Breast epithelium (tissue), 3 donors: ENCODE measurements around the gene TAP1.
A peak's percentile ranks its signal among the peaks of the same experiment; 100 is the strongest.

Source experiments
- POLR2A ChIP-seq: fragments of 450-650 bp; IDR thresholded peaks from one replicate; pipeline ENCODE4 v1.6.1; 2016; ENCODE audit warnings: antibody characterized with exemption, mild to moderate bottlenecking, moderate library complexity
- POLR2AphosphoS5 ChIP-seq, 3 donors: sonication (generic); formaldehyde crosslinking; IDR thresholded peaks; one replicate each; pipeline ENCODE4 v1.6.1; 2017; ENCODE audit warnings: antibody characterized with exemption in 3 of 3
- TF ChIP-seq, protein P1 (sequence below), 3 donors: fragments of 450-650 bp; IDR thresholded peaks; one replicate each; pipeline ENCODE4 v1.5.1; 2016 to 2017; ENCODE audit warnings: antibody characterized with exemption in 3 of 3, mild to moderate bottlenecking in 3 of 3, moderate library complexity in 3 of 3

DNA sequence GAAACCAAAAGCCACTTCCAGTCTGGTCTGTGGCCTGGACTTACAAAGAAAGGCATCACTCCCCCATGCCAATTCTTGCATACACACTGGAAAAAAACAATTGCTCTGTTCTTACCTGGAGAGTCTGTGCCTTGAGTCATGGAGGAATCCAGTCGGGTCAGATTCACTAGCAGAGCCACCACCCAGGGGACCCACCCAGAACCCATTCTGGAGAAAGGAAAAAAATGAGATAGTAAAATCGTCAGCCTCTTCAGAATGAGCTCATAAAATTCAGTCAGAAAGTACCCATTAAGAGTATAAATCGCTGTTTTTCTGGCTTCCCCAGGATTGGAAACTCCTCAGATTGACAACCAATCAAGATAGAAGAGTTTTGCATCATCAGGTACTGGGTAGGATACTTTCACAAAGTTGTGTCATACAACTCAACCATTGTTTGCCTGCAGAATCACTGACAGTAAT lies 36.7 kb downstream of the TAP1 start, which contains the start of gene HLA-DOB:
- TF ChIP-seq, protein P1, sequence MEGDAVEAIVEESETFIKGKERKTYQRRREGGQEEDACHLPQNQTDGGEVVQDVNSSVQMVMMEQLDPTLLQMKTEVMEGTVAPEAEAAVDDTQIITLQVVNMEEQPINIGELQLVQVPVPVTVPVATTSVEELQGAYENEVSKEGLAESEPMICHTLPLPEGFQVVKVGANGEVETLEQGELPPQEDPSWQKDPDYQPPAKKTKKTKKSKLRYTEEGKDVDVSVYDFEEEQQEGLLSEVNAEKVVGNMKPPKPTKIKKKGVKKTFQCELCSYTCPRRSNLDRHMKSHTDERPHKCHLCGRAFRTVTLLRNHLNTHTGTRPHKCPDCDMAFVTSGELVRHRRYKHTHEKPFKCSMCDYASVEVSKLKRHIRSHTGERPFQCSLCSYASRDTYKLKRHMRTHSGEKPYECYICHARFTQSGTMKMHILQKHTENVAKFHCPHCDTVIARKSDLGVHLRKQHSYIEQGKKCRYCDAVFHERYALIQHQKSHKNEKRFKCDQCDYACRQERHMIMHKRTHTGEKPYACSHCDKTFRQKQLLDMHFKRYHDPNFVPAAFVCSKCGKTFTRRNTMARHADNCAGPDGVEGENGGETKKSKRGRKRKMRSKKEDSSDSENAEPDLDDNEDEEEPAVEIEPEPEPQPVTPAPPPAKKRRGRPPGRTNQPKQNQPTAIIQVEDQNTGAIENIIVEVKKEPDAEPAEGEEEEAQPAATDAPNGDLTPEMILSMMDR (IDR thresholded peaks at IDR 0.05) = no peak
- TF ChIP-seq POLR2A (no peak), POLR2AphosphoS5 (IDR thresholded peaks at IDR 0.05) (peak in 1 of 3 donors; percentile 21)
